Neuron (in vitro differentiated cells): ENCODE data around the gene SIGLEC5.
"Not testable (repeated sequence)": the region's sequence is repeated elsewhere in the genome, so short reads cannot be mapped to it uniquely, and the experiment has no call there.

Experiments used
- H2AFZ ChIP-seq: one replicate; pipeline ENCODE4 v1.6.1; 2013; ENCODE audit warnings: low read depth, mild to moderate bottlenecking, inconsistent platforms, low read length, moderate library complexity
- H3K27me3 ChIP-seq: one replicate; pipeline ENCODE4 v1.6.1; 2013; ENCODE audit warnings: low read length; ENCODE audit not compliant: insufficient read depth
- H3K36me3 ChIP-seq: one replicate; pipeline ENCODE4 v1.6.1; 2013; ENCODE audit warnings: low read length; ENCODE audit not compliant: insufficient read depth
- H3K4me1 ChIP-seq: one replicate; pipeline ENCODE4 v1.6.1; 2013; ENCODE audit warnings: low read length; ENCODE audit not compliant: insufficient read depth
- H3K4me3 ChIP-seq: 2 replicates; pipeline ENCODE4 v1.5.1; 2013; ENCODE audit warnings: mild to moderate bottlenecking, low read length, moderate library complexity
- H3K9me3 ChIP-seq: one replicate; pipeline ENCODE4 v1.6.1; 2013; ENCODE audit warnings: low read length

SIGLEC5 gene

DNA sequence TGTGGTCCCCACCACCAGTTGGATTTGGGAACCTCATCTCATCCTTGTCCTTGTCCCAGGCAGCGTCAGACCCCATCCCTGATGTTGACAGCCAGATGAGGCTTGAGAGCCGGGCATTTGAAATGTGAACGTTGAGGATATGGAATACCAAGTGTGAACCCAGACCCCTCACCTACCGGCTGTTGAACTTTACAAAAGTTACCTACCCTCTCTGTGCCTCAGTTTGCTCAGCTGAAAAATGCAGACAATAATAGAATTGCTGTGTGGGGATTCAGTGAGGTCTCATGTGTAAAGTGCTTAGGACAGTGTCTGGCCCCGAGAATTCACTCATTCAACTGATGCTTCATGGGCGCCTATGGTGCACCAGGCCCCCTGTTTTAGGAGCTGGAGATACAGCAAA lies 17.1 kb upstream of the SIGLEC5 start:
- Histone ChIP-seq H3K4me1 (no peaks in the 10 kb centered on the region), H3K36me3 (no peaks in the 10 kb centered on the region), H3K4me3 (no peak overlapping the region), H2AFZ (no peak overlapping the region), H3K9me3 (no peaks in the 10 kb centered on the region), H3K27me3 (peaks cover 14% of the 10 kb centered on the region)

DNA sequence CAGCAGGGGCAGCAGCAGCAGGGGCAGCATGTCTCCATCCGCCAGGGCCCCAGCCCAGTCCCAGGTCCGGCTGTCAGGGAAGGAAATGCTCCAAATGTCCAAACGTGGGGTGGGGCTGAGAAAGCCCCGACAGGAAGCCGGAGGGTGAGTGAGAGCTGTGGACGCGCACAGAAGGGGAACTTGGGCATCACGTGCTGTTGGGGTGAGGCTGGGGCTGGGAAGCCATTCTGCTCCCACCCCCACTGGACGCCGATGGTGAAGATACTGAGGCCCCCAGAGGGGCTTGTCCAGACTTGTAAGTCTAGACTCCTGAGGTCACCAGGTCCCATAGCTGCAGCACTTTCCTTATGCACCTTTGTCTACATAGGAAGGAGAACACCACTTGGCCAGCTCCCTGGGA lies 16.5 kb upstream of the SIGLEC5 start, which contains the start of gene SIGLEC14:
Gene SIGLEC14 (minus strand): TSS at position 96 of the 400 bp plus-strand sequence. CDS start 66 bp downstream, at position 30.
- H3K9me3 ChIP-seq, H3K4me3 ChIP-seq, H3K4me1 ChIP-seq, H3K36me3 ChIP-seq, H2AFZ ChIP-seq: not testable (repeated sequence)
- H3K27me3 ChIP-seq: peaks cover 14% of the 10 kb centered on the region

DNA sequence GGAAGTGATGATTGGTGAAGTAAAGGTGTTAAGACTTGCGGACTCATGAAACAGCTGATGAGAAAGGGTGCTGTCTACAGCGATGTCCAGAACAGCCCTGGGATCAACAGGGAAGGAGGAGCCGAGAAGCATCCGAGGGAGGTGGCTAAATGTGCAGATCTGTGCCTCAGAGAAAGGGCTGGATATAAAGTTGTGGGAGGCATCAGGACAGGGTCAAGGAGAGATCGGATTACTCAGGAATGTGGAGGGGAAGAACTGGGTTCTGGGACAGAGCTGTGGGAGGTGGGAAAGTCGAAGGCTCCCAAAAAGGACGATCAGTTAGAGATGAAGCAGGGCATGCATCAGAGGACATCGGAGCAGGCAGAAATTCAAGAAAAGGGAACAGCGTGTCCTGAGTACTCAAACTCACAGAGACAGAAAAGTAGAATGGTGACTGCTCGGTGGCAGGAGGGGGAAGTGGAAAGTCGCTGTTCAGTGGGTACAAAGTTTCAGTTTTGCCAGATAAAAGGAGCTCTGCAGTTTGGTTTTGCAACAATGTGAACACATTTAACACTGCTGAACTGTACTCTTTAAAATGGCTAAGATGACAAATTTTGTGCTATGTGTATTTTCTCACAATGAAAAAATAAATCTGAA lies 14.6 kb upstream of the SIGLEC5 start:
- Histone ChIP-seq H3K9me3 (no peaks in the 10 kb centered on the region), H2AFZ (no peak overlapping the region), H3K36me3 (no peaks in the 10 kb centered on the region), H3K4me1 (no peaks in the 10 kb centered on the region), H3K4me3 (no peak overlapping the region), H3K27me3 (peaks cover 12% of the 10 kb centered on the region)

DNA sequence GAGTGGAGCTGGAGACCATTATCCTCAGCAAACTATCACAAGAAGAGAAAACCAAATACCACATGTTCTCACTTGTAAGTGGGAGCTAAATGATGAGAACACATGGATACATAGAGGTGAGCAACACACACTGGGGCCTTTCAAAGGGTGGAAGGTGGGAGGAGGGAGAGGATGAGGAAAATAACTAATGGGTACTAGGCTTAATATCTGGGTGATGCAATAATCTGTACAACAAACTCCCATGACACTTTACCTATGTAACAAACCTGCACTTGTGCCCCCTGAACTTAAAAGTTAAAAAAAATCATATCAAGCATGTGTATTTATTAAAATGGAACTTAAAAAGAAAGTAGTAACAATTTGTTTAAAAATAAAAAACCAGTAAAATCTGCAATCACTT lies 11.4 kb upstream of the SIGLEC5 start:
- no peaks in the 10 kb centered on the region for H3K4me1 ChIP-seq
- no peaks in the 10 kb centered on the region for H3K9me3 ChIP-seq
- no peak overlapping the region for H3K4me3 ChIP-seq
- H3K27me3 ChIP-seq: peaks cover 6% of the 10 kb centered on the region
- no peaks in the 10 kb centered on the region for H3K36me3 ChIP-seq
- H2AFZ ChIP-seq: no peak overlapping the region

DNA sequence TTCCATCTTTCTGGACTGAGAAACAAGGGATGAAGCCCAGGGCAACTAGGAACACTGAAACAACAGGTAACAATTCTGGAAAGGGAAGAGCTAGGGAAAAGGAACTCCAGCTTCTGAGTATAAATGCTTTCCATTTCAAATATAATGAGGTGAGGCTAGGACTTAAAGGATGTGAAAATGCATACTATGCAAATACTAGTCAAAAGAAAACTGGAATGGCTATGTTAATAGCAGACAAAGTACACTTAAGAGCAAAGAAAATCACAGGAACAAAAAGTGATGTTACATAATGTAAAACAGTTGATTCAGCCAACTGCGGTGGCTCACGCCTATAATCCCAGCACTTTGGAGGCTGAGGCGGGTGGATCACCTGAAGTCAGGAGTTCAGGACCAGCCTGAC lies 10.2 kb upstream of the SIGLEC5 start:
- Histone ChIP-seq H3K9me3 (peaks cover 3% of the 10 kb centered on the region), H3K27me3 (peaks cover 6% of the 10 kb centered on the region), H3K4me1 (no peaks in the 10 kb centered on the region), H2AFZ (no peak overlapping the region), H3K4me3 (no peak overlapping the region), H3K36me3 (no peaks in the 10 kb centered on the region)

DNA sequence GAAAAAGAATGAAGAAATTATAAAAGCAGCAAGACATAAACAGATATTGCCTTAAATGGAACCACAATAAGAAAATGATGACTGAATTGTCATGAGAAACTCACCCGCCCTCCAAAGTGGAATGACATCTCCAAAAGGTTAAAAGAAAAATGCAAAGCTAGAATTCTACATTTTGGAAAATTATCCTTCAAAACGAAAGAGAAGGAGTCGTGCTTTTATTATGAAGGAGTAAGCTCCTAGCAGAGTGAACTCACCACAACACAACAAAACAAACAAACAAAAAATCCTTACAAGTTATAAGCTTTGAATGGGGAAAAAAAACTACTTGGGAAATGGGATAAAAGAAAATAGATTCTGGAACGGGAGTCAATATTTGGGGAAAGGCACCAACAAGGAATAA lies 9.7 kb upstream of the SIGLEC5 start:
- Histone ChIP-seq H3K36me3 (no peaks in the 10 kb centered on the region), H3K9me3 (peaks cover 3% of the 10 kb centered on the region), H3K4me1 (no peaks in the 10 kb centered on the region), H3K4me3 (no peak overlapping the region), H2AFZ (no peak overlapping the region), H3K27me3 (peaks cover 6% of the 10 kb centered on the region)

DNA sequence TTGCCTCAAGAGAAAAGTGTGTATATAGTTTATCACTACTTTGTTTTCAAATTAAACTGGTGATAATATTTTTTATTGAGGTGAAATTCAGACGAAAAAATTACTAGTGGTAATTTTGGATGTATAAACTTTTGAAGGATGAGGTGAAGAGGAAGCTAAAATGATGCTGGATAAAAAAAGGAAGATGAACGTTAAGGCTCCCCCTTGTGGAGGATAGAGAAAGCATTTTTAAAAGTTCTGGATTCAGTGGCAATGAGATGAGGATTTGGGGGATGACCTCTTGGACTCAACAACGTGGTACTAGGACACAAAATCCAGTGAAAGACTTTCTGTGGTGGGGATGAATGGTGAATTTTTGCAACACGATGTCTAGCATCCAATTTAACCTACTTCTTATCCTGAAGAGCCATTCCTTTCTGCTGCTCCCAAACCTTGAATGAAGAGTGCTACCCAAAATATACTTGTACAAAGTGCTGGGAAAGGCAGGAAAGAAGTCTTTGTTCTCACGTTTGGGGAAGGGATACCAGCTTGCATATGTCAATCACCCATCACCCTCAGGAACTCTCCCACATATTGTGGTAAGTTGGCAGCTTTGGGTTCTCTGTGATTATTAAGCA lies 7.3 kb upstream of the SIGLEC5 start:
- H3K4me3 ChIP-seq: no peak overlapping the region
- no peaks in the 10 kb centered on the region for H3K36me3 ChIP-seq
- H3K9me3 ChIP-seq: peaks cover 3% of the 10 kb centered on the region
- H2AFZ ChIP-seq: no peak overlapping the region
- peaks cover 2% of the 10 kb centered on the region for H3K27me3 ChIP-seq
- H3K4me1 ChIP-seq: no peaks in the 10 kb centered on the region

DNA sequence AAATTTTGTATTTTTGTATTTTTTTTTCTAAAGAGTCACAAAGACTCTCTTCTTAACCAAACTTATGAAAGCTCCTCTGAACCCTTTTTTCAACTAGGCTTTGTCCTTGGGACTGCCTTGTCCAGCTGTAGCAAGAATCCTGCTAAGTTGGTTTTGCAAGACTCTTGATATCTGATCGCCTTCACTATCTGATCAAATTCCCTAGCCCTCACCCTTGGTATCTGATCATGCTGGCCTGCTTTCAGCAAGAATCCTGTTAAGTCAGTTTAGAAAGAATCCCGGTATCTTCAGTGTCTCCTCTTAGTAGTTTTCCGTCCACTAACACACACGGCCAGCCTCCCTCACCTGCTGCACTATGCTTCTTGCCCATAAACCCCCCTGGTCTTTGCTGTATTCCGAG lies 1.9 kb upstream of the SIGLEC5 start:
- Histone ChIP-seq H3K4me3 (no peak overlapping the region), H3K4me1 (no peaks in the 10 kb centered on the region), H3K36me3 (no peaks in the 10 kb centered on the region), H2AFZ (no peak overlapping the region), H3K9me3 (peaks cover 3% of the 10 kb centered on the region), H3K27me3 (peaks cover 14% of the 10 kb centered on the region)

DNA sequence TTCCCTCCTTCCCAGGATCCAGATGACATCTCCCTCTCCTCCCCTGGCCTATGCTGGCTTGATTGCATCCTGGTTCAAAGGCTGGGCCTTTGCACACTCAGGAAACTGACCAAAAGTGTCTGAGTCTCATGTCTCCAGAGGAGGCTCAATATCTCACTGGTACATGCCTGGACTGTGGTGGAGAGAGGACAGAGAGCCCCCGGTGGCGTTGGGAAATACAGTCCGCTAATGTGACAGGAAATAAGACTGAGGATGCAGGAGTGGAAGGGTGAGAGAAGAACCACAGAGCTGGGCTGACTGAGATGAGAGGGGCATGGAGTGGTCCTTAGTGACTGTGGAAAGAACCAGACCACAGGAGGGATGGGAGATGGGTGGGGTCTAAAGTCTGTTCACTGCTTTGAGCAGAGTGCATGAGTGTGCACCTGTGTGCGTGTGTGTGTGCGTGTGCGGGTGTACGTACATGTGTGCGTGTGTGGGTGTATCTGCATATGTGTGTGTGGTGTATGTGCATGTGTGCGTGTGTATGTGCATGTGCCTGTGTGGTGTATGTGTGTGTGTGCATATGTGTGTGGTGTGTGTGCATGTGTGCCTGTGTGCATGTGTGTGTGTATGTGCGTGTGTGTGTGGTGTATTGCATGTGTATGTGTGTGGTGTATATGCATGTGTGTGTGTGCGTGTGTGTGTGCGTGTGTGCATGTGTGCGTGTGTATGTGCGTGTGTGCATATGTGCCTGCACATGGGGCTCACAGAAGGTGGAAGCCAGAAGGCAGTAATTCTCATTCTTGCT lies 1.9 kb downstream of the SIGLEC5 start:
- Histone ChIP-seq H3K9me3 (no peaks in the 10 kb centered on the region), H3K4me1 (no peaks in the 10 kb centered on the region), H2AFZ (no peak overlapping the region), H3K27me3 (peaks cover 21% of the 10 kb centered on the region), H3K4me3 (no peak overlapping the region), H3K36me3 (no peaks in the 10 kb centered on the region)

DNA sequence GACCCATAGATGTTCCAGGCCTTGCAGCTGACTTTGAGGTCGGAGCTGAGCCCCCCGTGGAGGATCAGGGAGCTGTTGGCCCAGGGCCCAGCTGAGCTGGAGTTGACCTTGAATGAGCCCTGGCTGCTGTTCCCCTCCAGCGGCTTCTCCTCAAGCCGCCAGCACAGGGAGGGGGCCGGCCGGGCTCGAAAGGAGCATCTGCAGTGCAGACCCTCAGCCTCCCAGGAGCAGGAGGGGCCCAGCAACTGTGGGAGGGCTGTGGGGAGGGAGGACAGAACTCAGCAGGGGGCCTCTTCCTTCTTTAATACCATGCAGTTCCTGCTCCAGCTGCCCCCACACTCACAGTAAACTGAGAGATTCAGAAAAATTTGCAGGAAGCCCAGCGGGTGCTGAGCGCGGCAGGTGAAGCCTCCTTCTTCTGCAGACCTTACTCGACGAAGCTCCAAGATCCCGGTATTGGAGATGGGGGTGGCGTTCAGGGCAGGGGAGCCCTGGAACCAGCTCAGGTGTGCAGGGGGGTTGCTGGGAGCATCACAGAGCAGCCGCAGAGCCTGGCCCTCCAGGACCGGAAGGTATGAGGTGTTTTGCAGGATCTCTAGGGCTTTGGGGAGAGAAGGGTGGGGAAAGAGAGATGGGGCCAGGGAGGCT lies 2.6 kb downstream of the SIGLEC5 start:
- Histone ChIP-seq H2AFZ (no peak overlapping the region), H3K27me3 (peaks cover 21% of the 10 kb centered on the region), H3K4me3 (no peak overlapping the region), H3K9me3 (no peaks in the 10 kb centered on the region), H3K36me3 (no peaks in the 10 kb centered on the region), H3K4me1 (no peaks in the 10 kb centered on the region)

DNA sequence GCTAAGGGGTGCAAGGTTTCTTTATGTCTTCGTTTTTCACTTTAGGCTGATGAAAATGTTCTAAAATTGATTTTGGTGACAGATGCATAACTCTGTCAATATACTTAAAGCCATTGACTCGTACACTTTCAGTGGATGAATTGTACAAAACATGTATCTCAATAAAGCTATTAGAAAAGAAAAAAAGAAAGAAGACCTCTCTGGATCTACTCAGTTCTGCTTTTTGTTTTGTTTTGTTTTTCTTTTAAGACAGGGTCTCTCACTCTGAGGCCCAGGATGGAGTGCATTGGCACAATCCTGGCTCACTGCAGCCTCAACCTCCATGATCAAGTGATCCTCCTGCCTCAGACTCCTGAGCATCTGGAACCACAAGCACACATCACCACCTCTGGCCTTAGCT lies 3.5 kb downstream of the SIGLEC5 start:
- Histone ChIP-seq H3K27me3 (peaks cover 21% of the 10 kb centered on the region), H3K9me3 (no peaks in the 10 kb centered on the region), H3K4me1 (no peaks in the 10 kb centered on the region), H2AFZ (no peak overlapping the region), H3K36me3 (no peaks in the 10 kb centered on the region), H3K4me3 (no peak overlapping the region)

DNA sequence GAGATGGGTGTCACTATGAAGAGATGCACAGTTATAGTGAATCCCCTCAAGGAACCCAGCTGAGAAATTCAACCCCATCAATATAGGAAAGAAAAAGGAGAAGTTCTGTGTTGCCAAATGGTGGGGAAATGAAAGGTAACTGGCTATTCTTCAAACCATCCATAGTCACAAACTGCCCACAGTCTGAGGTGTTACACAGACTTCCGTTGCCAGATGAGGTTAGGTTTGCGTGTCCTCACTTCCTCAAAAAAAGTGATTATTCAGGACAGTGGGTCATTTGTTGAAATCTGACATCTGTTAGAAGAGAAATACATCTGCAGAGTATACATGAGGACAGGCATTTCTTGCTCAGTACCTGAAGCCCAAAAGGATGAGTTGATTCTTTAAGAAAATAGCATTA lies 9.0 kb downstream of the SIGLEC5 start:
- peaks cover 6% of the 10 kb centered on the region for H3K27me3 ChIP-seq
- H3K4me3 ChIP-seq: no peak overlapping the region
- no peak overlapping the region for H2AFZ ChIP-seq
- H3K4me1 ChIP-seq: no peaks in the 10 kb centered on the region
- H3K36me3 ChIP-seq: no peaks in the 10 kb centered on the region
- H3K9me3 ChIP-seq: no peaks in the 10 kb centered on the region

DNA sequence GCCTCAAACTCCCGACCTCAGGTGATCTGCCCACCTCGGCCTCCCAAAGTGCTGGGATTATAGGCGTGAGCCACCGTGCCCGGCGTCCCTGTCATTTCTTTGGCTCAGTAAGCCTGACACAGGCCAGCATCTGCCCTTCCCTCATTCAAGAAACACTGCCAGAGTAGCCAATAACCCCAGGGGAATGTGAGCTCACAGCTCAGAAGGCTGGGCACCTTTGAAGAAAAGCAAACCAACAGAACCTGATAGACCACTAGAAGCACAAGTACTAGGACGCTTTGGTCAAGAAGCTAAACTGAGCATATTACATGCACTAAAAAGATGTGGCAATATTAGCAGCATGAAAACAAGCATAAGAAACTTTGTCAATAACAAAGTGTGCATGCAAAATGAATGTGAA lies 14.2 kb downstream of the SIGLEC5 start:
- no peak overlapping the region for H3K4me3 ChIP-seq
- H2AFZ ChIP-seq: no peak overlapping the region
- H3K27me3 ChIP-seq: peaks cover 7% of the 10 kb centered on the region
- H3K9me3 ChIP-seq: no peaks in the 10 kb centered on the region
- H3K36me3 ChIP-seq: no peaks in the 10 kb centered on the region
- no peaks in the 10 kb centered on the region for H3K4me1 ChIP-seq
